B cell (primary cell): Measurements from ENCODE around the gene DACH1. TPM values are rescaled to one million over a fixed set of nuclear protein-coding genes. Genes with fewer than 3 reads are reported as not detected.

Experiments used
- ATAC-seq: fragments of 200-7000 bp; cut with Tn5 transposase; one replicate; pipeline ENCODE4 v1.10.0; 2021; ENCODE audit warnings: low read depth, mild to moderate bottlenecking, moderate number of reproducible peaks, moderate library complexity
- CTCF ChIA-PET: fragments of 350-600 bp; sonication (Branson Sonifier 250); formaldehyde crosslinking; loops from one replicate; lab custom pipeline; 2021; ENCODE audit warnings: antibody characterized with exemption, inconsistent platforms; lab: Charles Lee
- POLR2A ChIA-PET: fragments of 350-600 bp; sonication (Branson Sonifier 250); formaldehyde crosslinking; loops from one replicate; lab custom pipeline; 2021; ENCODE audit warnings: antibody characterized with exemption; lab: Charles Lee
- DNase-seq: peaks from one replicate; pipeline ENCODE4 v3.0.0; 2013
- H2AFZ ChIP-seq: 2 replicates; pipeline ENCODE4 v1.6.1; 2012; ENCODE audit warnings: mild to moderate bottlenecking, low read depth, low read length; ENCODE audit not compliant: insufficient read depth, poor library complexity, severe bottlenecking
- H3K27ac ChIP-seq, 2 donors: 1 replicate in 1 of 2; 2 replicates in 1 of 2; pipeline ENCODE4 v1.5.1; 2012 to 2013; ENCODE audit warnings: low read length in 2 of 2, mild to moderate bottlenecking in 2 of 2, moderate library complexity in 1 of 2
- H3K27me3 ChIP-seq, 4 experiments: fragments of 200-600 bp in 1 of 4; sonication (generic) in 1 of 4; replicated peaks in 1 of 4; 1 replicate in 2 of 4; 2 replicates in 2 of 4; pipeline versions ENCODE4 v1.6.1 to v1.7.0; 2013 to 2016; ENCODE audit warnings: low read length in 3 of 4, mild to moderate bottlenecking in 2 of 4, mixed read lengths in 1 of 4, moderate library complexity in 1 of 4; ENCODE audit not compliant: insufficient read depth in 4 of 4, control insufficient read depth in 3 of 4; ENCODE audit errors: control extremely low read depth in 1 of 4
- H3K36me3 ChIP-seq, 2 experiments: replicated peaks in 1 of 2; 1 replicate in 1 of 2; 2 replicates in 1 of 2; pipeline versions ENCODE4 v1.6.1 to v1.7.1; 2013; ENCODE audit warnings: low read length in 1 of 2; ENCODE audit not compliant: insufficient read depth in 2 of 2, control insufficient read depth in 1 of 2; ENCODE audit errors: control extremely low read depth in 1 of 2, extremely low read depth in 1 of 2
- H3K4me1 ChIP-seq, 2 donors: fragments of 200-600 bp in 1 of 2; sonication (generic) in 1 of 2; 1 replicate in 1 of 2; 2 replicates in 1 of 2; pipeline versions ENCODE4 v1.5.1 to v1.6.1; 2013 to 2017; ENCODE audit warnings: low read length in 2 of 2; ENCODE audit not compliant: control insufficient read depth in 2 of 2, insufficient read depth in 2 of 2
- H3K4me2 ChIP-seq: replicated peaks from 2 replicates; pipeline ENCODE3; 2012; ENCODE audit warnings: mild to moderate bottlenecking, low read depth, low read length; ENCODE audit not compliant: poor library complexity, severe bottlenecking
- H3K4me3 ChIP-seq, 5 experiments: fragments of 200-600 bp in 1 of 5; sonication (generic) in 1 of 5; 1 replicate in 3 of 5; 2 replicates in 2 of 5; pipeline versions ENCODE4 v1.5.1 to v1.7.0; 2011 to 2016; ENCODE audit warnings: low read length in 4 of 5, mild to moderate bottlenecking in 4 of 5, low read depth in 2 of 5, control low read depth in 1 of 5, moderate library complexity in 1 of 5; ENCODE audit not compliant: insufficient read depth in 1 of 5; ENCODE audit errors: control extremely low read depth in 1 of 5, extremely low read depth in 1 of 5
- H3K79me2 ChIP-seq: fragments of 200-600 bp; sonication (generic); one replicate; pipeline ENCODE4 v1.6.0; 2016; ENCODE audit warnings: low read length; ENCODE audit not compliant: control insufficient read depth, insufficient read depth
- H3K9ac ChIP-seq: fragments of 200-600 bp; sonication (generic); 2 replicates; pipeline ENCODE4 v1.6.1; 2017; ENCODE audit warnings: mild to moderate bottlenecking, low read length, moderate library complexity
- H3K9me3 ChIP-seq, 3 donors: one replicate each; pipeline versions ENCODE4 v1.6.1 to v1.7.1; 2013; ENCODE audit warnings: low read length in 2 of 3; ENCODE audit not compliant: control insufficient read depth in 2 of 3, insufficient read depth in 1 of 3; ENCODE audit errors: control extremely low read depth in 1 of 3
- H4K20me1 ChIP-seq: 2 replicates; pipeline ENCODE4 v1.6.0; 2012; ENCODE audit warnings: mild to moderate bottlenecking, low read length; ENCODE audit not compliant: insufficient read depth, control insufficient read depth, poor library complexity, severe bottlenecking
- H3K27ac Mint-ChIP-seq: one replicate; pipeline ENCODE4 v1.8.0; 2021; ENCODE audit warnings: mixed read lengths
- H3K27me3 Mint-ChIP-seq: one replicate; pipeline ENCODE4 v1.8.0; 2021; ENCODE audit warnings: mixed read lengths
- H3K4me1 Mint-ChIP-seq: one replicate; pipeline ENCODE4 v1.8.0; 2021; ENCODE audit warnings: mixed read lengths
- H3K4me3 Mint-ChIP-seq: one replicate; pipeline ENCODE4 v1.8.0; 2021; ENCODE audit warnings: mixed read lengths
- H3K9me3 Mint-ChIP-seq: one replicate; pipeline ENCODE4 v1.8.0; 2022; ENCODE audit warnings: mixed read lengths; ENCODE audit not compliant: insufficient read depth
- CTCF ChIP-seq: fragments of 200-600 bp; IDR thresholded peaks from one replicate; pipeline ENCODE4 v1.8.0; 2022; ENCODE audit warnings: antibody characterized with exemption, mild to moderate bottlenecking
- EZH2 ChIP-seq: IDR thresholded peaks from 2 replicates; pipeline ENCODE4 v1.6.1; 2012; ENCODE audit warnings: borderline replicate concordance, low read depth, mild to moderate bottlenecking, moderate library complexity, low read length; ENCODE audit not compliant: insufficient read depth, poor library complexity, severe bottlenecking
- WGBS: methylation state at CpG from one replicate; pipeline ENCODE4 v1.1.5; 2013; ENCODE audit warnings: missing lambda C conversion rate; ENCODE audit not compliant: insufficient coverage; 5-methylcytosine and 5-hydroxymethylcytosine counted together
- intact Hi-C: fragments of 100-400 bp; cut with micrococcal nuclease; formaldehyde crosslinking; loops from one replicate; pipeline ENCODE4 v1.10.0; 2022
- polyA plus RNA-seq: library from polyadenylated mRNA; depleted of rRNA; stranded (reverse); fragments of >200 nt; gene quantifications from 2 replicates; pipeline ENCODE4 v1.2.3, GENCODE V29; 2012
- total RNA-seq, 2 donors: library from RNA; stranded (reverse); fragments of 120-200 nt in 1 of 2; gene quantifications; 1 replicate in 1 of 2; 2 replicates in 1 of 2; pipeline versions ENCODE4 v1.2.3 to v1.2.4, GENCODE V29; 2013 to 2022

The DACH1 gene
- total and polyA plus RNA-seq, 2 donors (not counting 1 experiment from before 2014, with no cell fraction given) = not detected

GRCh38 chr13:71752775-71753513, 114.1 kb downstream of the DACH1 start:
- POLR2A ChIA-PET = no interaction called here
- TF ChIP-seq CTCF (no peak), EZH2 (no peak)
- no peaks in the 10 kb centered on the region for H3K27me3 ChIP-seq
- H2AFZ ChIP-seq = no peak overlapping the region
- Mint-ChIP-seq H3K4me1 (no peaks in the 10 kb centered on the region), H3K27me3 (no peaks in the 10 kb centered on the region), H3K27ac (no peak overlapping the region), H3K4me3 (no peak overlapping the region), H3K9me3 (no peaks in the 10 kb centered on the region)
- CTCF ChIA-PET = no interaction called here
- DNase-seq = no peak
- WGBS = no CpG with 5 or more reads among the region's 4 CpGs
- H3K4me1 ChIP-seq = no peaks in the 10 kb centered on the region
- H3K36me3 ChIP-seq = no peaks in the 10 kb centered on the region
- no peak overlapping the region for H3K4me2 ChIP-seq
- ATAC-seq = no peak
- H3K9me3 ChIP-seq = no peaks in the 10 kb centered on the region
- H3K4me3 ChIP-seq = no peak overlapping the region
- H4K20me1 ChIP-seq = no peaks in the 10 kb centered on the region
- intact Hi-C loops = no loop called here
- no peak overlapping the region for H3K27ac ChIP-seq
- no peak overlapping the region for H3K9ac ChIP-seq
- H3K79me2 ChIP-seq = no peaks in the 10 kb centered on the region

GRCh38 chr13:71751073-71751472, 115.9 kb downstream of the DACH1 start:
- H3K4me2 ChIP-seq = no peak overlapping the region
- no peaks in the 10 kb centered on the region for H3K27me3 ChIP-seq
- no peaks in the 10 kb centered on the region for H3K4me1 Mint-ChIP-seq
- DNase-seq = no peak
- CTCF ChIA-PET = no interaction called here
- TF ChIP-seq CTCF (no peak), EZH2 (no peak)
- no peak overlapping the region for H3K27ac ChIP-seq
- H3K4me1 ChIP-seq = no peaks in the 10 kb centered on the region
- no peaks in the 10 kb centered on the region for H3K9me3 ChIP-seq
- H3K9me3 Mint-ChIP-seq = no peaks in the 10 kb centered on the region
- POLR2A ChIA-PET = no interaction called here
- H3K36me3 ChIP-seq = no peaks in the 10 kb centered on the region
- intact Hi-C loops = no loop called here
- 71% methylated on average over 1 of the region's 1 CpG for WGBS
- H3K27ac Mint-ChIP-seq = no peak overlapping the region
- H3K4me3 ChIP-seq = no peak overlapping the region
- H2AFZ ChIP-seq = no peak overlapping the region
- no peak overlapping the region for H3K4me3 Mint-ChIP-seq
- H4K20me1 ChIP-seq = no peaks in the 10 kb centered on the region
- no peak overlapping the region for H3K9ac ChIP-seq
- H3K79me2 ChIP-seq = no peaks in the 10 kb centered on the region
- no peaks in the 10 kb centered on the region for H3K27me3 Mint-ChIP-seq
- no peak for ATAC-seq
